HG02870 (cell line): ENCODE measurements around the gene MINDY3.
"Not testable (repeated sequence)": the region's sequence is repeated elsewhere in the genome, so short reads cannot be mapped to it uniquely, and the experiment has no call there.

Experiments used
- ATAC-seq: cut with Tn5 transposase; IDR thresholded peaks from one replicate; pipeline ENCODE4 v1.9.1; 2021; ENCODE audit warnings: mild to moderate bottlenecking, moderate library complexity; ENCODE audit not compliant: unreplicated experiment

MINDY3 gene

DNA sequence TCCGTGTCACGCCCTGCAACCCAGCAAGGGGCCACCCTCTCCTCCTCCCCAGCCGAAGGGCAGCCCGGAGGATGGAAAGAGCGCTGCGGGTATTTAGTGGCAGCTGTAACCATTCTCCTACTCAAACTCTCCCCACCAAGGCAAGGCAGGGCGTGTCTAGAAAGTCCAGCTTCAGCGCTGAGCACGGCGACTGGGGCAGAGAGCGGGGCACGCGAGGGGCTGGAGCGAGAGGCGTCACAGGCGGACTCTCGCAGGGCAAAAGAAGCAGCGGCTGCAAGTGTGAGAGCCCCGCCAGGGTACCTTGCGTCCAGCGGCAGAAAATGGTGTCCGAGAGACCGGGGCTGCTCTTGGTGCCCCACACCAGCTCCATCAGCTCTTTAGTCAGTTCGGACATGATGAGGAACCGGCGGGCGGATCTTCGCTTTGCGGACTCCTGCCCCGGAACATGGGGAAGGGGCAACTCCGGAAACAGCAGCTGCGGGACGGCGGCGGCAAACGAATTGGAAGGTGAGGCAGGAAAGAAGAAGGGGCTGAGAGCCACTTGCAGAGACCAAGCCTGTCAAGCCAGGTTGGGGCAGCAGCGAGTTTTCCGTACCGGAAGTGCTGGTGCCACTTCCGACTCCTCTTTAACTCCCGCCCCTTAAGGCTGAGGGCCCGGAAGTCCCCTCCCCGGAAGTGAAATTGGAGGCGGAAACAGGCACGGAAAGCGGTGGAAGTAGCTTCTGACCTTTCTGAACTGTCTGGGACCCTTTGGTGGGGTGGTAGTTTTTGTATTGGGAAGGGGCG, at the start of gene MINDY3:
TSS of gene MINDY3 (minus strand) at position 602 of the 786 bp plus-strand sequence. CDS start at position 394, 208 bp downstream.
- ATAC-seq: peak; percentile 86

DNA sequence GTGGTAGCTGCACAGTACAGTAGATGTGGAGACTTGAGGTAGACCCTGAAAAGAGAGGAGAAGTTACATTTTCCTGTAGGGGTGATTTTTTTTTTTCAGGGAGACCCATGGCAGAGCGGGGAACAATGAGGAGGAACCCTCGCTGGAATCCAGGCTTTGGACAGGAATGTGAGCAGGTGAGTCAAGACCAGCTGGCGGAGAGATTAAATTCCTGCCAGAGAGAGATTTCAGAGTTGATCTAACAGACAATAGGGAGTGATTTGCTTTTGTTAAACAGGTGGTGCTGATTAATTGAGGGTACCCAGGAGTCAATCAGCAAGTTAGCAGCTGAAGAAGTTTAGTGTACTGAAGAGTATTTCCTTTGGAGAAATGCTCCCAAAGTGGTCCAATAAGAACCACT, 41.6 kb upstream of the MINDY3 start:
- no peak for ATAC-seq

DNA sequence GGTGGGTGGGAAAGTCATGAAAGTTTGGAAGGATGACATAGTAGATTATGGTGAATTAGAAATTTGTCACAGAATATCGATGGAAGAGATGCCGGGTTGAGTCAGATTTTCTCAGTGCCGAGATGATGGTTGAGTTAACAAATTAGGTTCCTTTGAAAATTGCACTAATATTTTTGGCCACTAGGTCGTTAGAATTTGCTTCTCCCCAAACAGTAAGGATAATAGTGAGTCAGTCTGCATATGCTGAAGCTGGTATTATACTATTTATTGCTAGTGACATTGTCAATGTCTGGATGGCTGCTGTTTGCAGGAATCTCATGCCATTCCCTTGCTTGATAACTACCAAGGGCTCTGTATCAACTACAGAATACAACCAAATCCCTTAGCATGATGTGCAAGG, 37.7 kb upstream of the MINDY3 start:
- ATAC-seq: no peak

DNA sequence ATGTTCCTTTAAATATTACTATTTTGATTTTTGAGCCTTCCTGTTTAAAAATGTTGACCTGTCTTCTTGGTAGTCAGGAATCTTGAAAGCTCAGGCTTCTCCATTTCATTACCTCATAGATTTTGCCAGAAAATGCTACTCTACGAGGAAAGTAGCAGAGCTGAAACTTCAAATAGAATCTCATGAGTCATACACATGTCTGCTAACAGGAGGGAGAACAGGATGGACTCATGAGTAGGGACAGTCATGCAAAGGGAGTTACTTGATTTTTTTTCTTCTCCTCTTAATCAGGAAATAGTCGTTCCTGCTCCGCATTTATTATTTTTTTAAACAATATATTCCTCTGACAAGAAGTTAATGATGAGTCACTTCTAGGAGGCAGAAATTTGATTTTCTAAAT, 37.0 kb upstream of the MINDY3 start:
- no peak for ATAC-seq

DNA sequence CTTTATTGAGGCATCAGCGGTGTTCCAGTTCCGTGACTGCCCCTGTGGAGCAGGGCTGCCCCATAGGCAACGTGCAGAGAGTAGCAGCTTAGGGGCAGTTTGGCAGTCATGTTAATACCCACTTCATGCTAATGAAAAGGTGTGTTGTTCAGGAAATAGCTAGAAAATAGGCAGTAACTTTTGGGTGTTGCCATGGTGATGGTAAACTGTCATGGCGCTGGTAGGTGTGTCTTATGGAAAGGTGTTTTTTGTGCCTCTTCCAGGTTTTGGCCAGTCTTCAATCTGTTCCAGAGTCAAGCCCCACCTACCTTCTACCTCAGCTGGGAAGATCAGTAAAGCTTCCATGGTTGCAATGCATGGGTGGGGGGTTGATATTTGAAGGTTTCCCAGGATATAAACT, 36.3 kb upstream of the MINDY3 start:
- ATAC-seq: no peak

DNA sequence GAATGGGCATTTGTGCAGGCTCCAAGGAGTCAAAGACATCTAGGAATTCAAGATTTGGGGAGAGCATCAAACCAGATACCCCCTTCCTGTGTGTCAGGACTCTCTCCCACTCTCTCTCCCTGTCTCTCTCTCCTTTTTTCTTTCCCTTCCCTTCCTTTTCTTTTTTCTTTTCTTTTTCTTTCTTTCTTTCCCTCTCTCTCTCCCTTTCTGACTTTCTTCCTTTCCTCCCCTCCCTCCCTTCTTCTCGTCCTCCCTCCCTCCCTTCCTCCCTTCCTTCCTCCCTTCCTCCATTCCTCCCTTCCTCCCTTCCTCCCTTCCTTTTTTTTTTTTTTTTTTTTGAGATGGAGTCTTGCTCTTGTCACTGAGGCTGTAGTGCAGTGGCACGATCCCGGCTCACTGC, 24.1 kb upstream of the MINDY3 start:
- no peak for ATAC-seq

DNA sequence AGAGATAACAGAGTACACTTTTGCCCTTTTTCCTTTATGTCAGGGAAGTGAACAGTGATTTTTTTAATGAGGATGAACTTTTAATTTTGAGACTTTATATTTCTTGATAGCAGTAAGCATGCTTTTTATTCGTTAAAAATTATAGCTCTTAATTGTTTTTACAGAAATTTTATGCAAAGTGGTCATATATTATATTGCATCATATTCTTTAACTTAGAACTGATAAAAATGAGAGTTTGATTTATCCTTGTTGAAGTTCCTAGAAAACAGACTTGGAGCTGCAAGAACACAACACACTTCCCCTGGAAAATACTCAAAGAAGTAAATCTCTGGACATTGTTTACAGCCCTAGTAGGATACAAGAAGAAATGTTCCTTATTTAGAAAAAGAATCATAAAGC, 21.2 kb upstream of the MINDY3 start:
- no peak for ATAC-seq

DNA sequence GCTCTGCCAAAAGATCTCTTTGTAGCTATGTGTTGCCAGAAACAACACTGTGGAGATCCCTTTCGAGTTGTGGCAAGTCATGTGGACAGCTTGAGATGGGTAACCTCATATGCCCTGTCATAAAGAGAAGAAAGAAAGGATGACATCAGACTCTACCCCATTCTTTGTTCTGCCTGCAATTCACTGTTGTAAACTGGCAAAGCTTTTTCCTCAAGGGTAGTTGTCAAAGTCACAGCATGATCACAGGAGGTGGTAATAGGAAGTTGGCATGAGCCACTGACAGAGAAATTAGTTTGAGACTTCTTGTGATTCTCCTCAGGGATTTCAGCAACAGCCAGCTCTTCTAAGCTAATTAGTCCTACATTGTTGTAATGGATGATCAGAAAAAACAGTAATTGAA, 19.4 kb upstream of the MINDY3 start:
- no peak for ATAC-seq

DNA sequence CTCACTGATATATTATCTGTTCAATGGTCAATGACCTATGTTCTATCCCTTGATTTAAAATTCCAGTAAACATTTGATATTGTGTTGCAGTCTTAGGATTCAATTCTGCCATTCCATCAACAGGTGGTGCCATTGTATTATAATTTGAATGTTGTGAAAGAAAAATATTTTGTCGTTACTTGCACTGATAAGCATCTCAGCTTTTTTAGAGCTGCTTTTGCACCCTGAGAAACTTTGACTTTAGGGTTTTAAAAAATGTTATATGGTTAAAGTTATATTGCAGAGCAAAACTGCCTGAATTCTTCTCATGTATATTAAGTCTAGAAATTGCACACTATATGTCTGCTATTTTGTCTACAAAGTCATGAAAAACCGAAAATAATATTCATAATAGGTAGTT, 18.8 kb upstream of the MINDY3 start:
- no peak for ATAC-seq

DNA sequence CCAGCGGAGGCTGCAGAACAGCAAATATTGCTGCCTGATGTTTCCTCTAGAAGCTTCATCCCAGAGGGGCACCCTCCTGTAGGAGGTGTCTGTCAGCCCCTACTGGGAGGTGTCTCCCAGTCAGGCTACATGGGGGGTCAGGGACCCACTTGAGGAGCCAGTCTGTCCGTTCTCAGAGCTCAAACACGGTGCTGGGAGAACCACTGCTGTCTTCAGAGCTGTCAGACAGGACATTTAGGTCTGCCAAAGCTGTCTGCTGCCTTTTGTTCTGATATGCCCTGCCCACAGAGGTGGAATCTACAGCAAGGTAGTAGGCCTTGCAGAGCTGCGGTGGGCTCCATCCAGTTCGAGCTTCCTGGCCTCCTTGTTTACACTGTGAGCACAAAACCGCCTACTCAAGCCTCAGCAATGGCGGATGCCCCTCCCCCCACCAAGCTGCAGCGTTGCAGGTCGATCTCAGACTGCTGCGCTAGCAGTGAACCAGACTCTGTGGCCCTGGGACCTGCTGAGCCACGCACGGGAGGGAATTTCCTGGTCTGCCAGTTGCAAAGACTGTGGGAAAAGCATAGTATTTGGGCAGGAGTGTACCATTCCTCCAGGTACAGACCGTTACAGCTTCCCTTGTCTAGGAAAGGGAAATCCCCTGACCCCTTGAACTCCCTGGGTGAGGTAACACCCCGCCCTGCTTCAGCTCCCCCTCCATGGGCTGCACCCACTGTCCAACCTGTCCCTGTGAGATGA, 17.7 kb upstream of the MINDY3 start:
- ATAC-seq: no peak

DNA sequence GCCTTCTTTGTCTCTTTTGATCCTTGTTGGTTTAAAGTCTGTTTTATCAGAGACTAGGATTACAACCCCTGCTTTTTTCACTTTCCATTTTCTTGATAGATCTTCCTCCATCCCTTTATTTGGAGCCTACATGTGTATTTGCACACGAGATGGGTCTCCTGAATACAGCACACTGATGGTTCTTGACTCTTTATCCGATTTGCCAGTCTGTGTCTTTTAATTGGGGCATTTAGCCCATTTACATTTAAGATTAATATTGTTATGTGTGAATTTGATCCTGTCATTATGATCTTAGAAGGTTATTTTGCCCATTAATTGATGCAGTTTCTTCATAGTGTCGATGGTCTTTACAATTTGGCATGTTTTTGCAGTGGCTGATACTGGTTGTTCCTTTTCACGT, 16.0 kb upstream of the MINDY3 start:
- not testable (repeated sequence) for ATAC-seq

DNA sequence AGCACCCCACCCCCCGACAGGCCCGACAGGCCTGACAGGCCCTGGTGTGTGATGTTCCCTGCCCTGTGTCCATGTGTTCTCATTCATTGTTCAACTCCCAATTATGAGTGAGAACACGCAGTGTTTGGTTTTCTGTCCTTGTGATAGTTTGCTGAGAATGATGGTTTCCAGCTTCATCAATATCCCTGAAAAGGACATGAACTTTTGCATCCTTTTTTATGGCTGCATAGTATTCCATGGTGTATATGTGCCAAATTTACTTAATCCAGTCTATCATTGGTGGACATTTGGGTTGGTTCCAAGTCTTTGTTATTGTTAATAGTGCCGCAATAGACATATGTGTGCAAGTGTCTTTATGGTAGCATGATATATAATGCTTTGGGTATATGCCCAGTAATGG, 12.3 kb upstream of the MINDY3 start:
- not testable (repeated sequence) for ATAC-seq

DNA sequence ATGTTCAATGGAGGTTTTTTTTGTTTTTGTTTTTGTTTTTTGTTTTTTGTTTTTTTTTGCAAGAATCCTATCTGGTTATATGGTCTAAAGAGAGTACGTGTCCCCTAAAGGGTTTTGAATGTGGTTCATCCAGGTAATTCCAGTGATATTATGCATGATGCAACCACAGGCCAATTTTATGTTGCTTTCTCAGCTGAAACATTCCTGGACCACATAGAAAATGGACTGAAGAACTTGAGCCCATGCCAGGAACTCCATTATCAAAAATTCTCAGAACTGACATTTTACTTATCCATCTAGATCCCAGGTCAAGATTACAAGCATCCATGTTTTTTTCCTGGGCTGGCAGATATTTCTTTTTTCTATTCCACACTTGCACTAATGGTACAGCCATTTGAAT, 11.5 kb upstream of the MINDY3 start:
- no peak for ATAC-seq

DNA sequence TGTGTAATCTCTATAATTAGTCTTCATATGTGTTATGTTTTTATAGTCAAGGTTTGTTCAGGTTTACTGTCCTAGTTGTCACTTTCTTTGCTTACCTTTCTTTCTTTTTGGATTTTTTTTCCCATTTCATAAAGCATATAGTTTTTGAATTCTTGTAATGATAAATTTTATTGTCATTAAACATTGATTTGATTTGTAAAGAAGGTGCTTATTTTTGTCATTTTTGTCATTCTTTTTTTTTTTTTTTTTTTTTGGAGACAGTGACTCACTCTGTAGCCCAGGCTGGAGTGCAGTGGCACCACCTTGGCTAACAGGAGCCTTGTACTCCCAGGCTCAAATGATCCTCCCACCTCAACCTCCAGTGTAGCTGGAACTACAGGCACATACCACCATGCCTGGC, 9.6 kb upstream of the MINDY3 start:
- no peak for ATAC-seq

DNA sequence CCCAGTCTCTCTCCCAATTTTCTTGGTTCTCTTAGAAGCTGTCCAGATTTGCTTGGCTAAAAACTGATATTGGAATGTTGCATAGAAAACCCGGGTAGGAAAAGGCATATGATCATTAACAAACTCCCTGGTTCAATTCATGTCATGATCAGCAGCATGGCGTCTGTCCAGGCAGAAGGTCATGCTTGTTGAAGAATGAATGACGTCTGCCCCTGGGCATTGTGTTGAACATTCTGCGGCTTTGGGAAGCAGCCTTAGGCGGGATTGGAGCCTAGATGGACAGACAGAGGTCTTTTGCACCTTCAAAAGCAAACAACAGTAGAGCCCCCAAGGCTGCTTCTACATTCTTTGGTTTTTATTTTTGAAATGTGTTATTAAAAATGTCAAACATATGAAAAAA, 7.7 kb upstream of the MINDY3 start:
- no peak for ATAC-seq

DNA sequence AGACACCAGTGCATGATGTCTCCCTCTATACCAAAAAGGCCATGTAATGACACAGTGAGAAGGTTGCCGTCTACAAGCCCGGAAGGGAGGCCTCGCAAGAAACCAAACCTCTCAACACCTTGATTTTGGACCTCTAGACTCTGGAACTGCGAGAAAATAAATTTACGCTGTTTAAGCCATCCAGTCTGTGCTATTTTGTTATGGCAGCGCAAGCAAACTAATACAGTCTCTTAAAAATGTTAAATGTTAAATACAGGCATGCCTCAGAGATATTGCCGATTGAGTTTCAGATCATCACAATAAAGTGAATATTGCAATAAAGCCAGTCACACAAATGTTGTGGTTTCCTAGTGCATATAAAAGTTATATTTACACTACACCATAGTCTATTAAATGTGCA, 5.0 kb upstream of the MINDY3 start:
- no peak for ATAC-seq

DNA sequence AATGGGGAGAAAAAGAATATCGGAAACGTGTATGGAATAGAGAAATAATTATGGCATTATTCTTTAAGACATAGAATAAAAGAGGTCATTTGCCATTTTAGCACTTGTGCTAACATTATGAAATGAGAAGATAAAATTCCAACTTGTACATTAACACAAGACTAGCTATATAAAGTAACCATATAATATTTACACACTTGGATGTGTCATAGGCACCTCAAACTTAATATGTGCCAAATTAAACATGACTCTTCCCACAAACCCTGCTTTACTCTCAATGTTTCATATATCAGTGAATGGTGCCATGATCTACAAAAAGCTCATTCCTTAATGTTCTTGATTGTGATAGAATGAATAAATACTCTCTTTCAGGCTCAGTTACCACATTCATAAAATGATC, 4.1 kb upstream of the MINDY3 start:
- ATAC-seq: no peak

DNA sequence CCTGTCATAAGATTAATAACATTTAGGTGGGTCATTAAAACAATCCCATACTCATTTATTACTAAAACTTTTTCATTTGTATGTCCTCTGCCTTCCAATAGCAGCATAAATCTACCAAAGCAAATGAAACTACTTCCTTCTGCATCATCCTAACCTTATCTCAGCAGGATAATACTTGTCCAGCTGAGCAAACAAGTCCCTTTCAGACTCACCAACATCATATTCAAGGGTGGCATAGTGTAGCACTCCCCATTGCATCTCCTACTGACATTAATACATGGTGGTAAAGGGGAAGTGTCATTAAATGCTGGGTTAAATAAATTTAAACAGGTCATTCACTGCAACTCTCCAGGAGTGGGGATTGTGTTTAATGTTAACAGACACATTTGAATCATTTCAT, 3.4 kb upstream of the MINDY3 start:
- ATAC-seq: no peak

DNA sequence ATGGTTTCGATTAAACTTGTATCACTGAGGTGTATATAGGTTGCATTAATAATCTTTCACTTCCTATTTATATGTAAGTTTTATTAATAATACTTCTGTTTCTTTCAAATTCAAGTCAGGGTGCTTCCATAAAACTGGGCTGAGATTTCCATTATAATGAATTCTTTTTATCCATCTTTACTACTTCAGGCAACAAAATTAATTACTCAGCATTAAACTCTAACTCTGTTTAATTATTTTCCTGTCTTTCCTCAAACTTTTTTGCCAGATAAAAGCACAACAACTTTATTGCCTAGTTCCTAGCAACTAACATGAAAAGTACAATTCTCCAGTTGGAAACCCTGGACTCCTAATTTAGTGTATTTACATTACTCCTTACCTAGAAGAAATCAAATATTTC, 3.0 kb upstream of the MINDY3 start:
- ATAC-seq: no peak

DNA sequence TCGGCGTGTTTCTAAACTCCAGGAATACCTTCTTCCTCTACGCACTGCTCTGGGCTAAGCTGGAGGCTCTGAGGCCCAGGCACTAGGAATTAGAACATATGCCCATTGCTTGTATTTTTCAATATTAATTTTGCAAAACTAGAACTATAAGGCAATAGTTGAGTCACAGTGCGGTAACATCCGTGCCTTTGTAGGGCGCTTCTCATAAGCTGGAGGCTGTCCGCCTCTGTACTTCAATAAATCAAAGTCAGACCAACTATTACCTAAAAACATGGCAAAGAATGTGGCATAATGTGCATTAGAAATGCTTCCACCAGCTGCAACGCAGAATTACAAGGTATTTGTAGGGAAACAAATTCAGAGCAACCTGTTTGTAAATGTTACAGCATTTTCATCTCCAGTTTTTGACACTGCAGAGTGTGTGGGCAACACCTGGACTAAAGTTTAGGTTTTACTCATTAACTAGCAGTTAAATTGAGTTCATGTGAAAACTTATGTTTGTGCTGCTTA, 440 bp upstream of the MINDY3 start:
- no peak for ATAC-seq

DNA sequence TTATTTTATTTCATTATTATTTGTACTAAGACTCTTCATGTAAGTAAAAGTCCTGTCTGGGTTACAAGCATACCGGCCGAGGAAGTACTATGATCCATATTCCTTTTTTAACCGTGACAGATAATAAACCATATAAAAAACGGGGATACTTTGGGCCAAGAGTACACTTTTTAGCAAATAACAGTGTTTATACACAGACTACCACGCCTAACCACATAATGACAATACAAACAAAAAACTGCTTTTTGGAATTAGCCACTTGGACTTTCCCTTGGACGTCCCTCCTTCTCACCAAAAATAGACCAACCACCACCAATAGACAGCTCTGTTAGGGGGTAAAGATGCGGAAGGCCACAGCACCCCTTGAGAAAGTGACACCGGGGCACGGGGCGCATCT, 800 bp downstream of the MINDY3 start:
- peak; percentile 53 for ATAC-seq

DNA sequence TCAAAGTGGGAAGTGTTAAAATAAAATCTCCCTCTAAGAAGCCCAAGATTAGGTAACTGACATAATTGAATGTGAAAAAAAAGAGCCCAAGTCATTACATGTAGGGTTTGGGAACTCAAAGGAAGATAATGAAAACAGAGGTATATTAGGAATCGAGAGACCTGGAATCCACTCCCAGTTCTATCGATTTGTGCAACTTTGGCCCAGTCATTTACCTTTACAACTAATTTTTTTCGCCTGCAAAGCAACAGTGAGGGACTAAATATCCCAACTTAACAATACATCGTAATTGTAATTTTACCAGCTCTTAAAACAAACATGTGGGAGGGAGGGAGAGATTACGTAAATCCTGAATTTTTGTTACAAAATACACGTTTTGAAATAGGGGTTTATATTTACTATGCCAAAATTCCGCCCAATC, 1.4 kb downstream of the MINDY3 start:
- no peak for ATAC-seq
